Muscle of back (tissue), 11 donors: ENCODE results near the gene ARFGAP3. TPM values are rescaled to one million over a fixed set of nuclear protein-coding genes. Genes with fewer than 3 reads are reported as not detected.
A peak's percentile ranks its signal among the peaks of the same experiment; 100 is the strongest.
"Not testable (repeated sequence)": the region's sequence is repeated elsewhere in the genome, so short reads cannot be mapped to it uniquely, and the experiment has no call there.

Experiments
- DNase-seq, 3 donors: peaks; one replicate each; pipeline versions ENCODE4 v3.0.0 to v3.0.0-alpha.2; 2013
- polyA plus RNA-seq, 10 donors: library from polyadenylated mRNA; unstranded; fragments of 120-200 nt; gene quantifications; one replicate each; pipeline ENCODE4 v1.2.1, GENCODE V29; 2013; ENCODE audit not compliant: insufficient read length in 10 of 10

ARFGAP3 gene
- polyA plus RNA-seq, 10 donors = 31.2 to 45.6 (median 37.5) TPM

DNA sequence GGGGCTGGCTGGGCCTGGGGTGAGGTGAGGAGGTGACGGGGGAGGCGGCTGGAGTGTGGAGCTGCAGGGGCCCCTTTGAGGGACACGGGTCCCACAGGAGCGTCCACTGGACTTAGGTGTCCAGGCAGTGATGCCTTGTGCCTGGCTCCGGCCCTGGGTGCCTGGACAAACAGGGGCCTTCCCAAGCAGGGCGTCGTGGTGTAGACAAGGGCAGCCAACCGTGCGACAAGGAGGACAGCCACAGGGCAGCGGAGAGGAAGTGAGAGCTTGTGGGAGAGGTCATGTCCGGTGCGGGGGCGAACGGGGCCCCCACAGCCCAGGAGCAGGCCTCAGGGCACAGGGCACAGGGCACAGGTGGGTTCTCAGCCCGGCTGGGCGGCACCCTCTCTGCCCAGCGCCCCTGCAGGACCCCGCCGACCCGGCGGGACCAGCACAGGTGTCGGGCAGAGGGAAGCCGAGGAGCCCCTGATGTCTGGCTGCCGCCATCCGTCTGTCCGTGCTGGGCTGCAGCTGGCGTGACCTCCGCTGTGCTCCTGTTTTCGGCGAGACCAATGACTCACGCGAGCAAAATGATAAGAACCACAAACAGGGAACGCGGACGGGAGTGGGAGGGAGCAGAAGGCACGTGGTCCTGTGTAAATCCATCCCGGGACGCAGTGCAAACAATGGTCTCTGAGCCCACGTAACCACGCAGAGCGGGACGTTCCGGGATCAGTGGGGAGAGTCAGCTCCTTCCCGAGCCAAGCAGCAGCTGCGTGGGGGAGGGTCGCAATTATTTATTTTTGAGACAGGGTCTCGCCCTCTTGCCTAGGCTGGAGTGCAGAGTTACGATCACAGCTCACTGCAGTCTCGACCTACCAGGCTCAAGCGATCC is 87.3 kb downstream of the ARFGAP3 start:
- peak in 2 of 3 donors; percentile 37 to 49 for DNase-seq

DNA sequence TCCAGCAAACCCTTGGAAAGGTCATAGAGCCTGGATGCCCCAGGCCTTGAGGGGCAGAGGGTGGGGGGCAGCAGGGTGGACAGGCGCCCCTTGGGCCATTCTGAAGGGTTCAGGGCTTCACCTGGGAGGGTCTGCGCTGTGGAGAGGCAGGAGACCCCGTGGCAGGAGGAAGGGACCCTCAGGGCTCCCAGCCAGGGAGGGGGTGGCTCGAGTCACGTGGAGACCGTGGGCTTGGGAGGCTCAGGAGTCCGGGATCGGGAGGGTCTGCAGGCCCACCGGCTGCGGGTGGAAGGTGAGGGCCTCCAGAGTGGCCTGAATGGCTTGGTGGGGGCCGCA is 87.9 kb downstream of the ARFGAP3 start:
- no peak for DNase-seq

DNA sequence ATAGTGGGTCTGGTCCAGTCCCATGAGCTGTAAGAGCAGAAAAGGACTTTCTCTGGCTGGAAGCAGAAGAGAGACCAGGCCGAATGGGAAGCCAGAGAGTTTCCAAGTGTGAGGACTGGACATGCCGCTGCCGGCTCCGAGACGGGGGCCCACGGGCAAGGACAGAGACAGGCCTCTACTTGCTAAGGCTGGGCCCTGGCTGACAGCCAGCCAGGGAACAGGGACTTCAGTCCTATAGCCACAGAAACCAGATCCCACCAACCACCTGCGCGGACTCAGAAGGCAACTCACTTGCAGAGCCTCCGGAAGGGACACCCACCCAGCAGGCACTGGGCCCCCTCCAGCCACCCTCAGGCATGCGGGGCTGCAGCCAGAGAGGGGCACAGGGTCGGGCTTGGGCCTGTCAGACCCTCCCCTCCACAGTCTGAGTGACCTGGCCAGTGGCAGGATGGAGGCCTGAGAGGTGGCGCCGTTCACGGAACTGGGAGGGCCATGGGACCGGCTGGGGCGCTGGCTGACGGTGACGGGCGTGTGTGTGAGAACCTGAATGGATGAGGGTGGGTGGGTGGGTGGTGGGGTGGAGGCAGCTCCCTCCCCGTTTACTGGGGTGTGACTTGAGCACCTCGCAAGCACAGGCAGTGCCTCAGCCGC is 88.6 kb downstream of the ARFGAP3 start:
- peak in 2 of 3 donors; percentile 20 to 28 for DNase-seq

DNA sequence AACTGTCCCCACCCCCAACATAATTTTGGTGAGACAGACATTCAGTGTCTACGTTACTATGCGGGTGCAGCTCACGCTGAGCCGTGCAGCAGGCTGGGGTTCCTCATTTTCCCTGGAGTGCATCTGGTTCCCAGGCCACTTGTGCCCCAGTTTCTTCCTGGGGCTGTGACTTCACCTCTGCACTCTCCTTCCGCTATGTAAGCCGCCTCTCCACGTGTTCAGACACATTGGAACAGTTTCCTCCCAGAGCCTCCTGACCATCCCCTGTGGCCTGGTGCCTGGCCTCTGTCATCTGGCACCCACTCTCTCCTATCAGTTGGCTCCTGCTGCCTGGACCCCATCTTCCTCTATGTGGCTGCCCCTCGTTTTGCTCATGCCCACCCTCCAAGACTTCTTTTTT is 90.2 kb downstream of the ARFGAP3 start:
- no peak for DNase-seq

DNA sequence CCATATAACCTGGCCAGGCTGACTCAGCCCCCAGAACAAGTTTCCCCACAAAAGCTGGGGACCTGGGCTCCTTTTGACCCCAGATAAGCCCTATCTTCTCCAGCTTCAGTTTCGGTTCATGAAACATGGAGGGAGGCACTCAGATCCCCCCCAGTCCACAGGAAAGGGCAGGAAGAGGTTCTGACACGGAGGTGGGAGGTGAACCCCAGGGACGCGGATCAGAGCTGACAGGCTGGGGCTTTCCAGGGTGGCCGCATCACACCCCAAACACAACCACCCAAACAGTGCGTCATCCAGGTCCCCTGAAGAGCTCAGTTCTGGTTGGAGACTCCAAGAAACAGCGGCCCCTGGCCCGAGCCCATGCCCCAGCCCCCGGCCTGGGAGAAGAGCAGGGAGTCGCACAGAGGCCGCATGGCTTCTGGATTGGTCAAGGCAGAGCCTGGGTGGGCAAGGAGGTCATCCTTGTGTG is 92.1 kb downstream of the ARFGAP3 start:
- DNase-seq = no peak

DNA sequence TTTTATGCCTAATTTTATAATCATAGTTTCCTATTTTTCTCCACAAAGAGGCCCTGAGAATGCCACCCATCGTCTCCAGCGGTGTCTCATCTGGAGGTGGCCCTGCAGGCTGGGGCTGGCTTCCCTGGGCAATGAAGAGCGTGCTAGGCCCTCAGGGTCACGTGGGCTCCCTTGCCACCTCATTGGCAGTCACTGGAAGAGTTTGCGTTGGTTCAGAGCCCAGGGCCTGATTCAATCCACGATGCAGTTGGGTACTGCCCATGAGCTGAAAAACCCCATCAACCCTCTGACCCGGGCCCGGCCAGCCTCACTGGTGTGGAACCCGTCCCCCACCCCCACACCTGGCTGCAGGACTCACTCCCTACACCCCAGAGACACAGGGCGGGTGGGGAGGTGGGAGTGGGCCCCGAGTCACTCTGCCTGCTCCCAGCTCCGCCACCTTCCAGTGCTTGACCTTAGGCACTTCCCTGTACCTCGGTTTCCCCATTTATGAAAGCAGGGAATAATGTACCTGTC is 93.0 kb downstream of the ARFGAP3 start:
- DNase-seq = no peak

DNA sequence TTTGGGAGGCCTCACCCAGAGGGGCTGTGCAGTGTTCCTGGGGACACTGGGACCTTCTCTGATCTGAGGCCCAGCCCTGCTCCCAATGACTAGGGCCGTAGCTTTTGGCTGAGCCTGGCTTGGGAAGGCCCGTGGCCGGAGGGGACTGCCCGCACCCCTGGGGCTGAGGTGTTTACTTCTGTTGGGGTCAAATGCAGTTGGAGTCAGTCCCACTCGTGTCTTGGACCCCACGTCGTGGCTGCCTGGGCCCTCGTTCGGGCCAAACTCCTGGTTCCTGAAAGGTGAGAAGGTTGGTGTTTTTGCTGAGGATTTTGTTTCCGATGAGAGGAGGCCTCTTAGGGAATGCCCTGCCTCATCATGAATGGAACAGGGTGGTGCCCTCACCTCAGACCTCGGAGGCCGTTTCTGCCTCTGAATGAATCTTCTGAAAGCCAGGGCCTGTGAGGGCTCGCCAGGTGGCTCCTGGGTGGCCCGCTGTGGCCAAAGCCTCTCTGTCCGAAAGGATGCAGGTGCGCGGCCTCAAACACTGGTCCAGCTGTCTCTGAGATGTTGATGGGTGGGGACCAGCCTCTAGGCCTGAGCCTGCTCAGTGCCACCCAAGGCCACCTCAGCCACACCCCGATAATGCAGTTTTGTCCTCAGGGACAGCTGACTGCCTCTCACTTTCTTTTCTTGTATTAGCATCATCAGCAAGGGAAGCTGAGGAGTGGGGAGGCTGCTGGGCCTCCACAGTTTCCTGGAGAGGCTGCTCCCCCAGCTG is 96.1 kb downstream of the ARFGAP3 start:
- DNase-seq = no peak

DNA sequence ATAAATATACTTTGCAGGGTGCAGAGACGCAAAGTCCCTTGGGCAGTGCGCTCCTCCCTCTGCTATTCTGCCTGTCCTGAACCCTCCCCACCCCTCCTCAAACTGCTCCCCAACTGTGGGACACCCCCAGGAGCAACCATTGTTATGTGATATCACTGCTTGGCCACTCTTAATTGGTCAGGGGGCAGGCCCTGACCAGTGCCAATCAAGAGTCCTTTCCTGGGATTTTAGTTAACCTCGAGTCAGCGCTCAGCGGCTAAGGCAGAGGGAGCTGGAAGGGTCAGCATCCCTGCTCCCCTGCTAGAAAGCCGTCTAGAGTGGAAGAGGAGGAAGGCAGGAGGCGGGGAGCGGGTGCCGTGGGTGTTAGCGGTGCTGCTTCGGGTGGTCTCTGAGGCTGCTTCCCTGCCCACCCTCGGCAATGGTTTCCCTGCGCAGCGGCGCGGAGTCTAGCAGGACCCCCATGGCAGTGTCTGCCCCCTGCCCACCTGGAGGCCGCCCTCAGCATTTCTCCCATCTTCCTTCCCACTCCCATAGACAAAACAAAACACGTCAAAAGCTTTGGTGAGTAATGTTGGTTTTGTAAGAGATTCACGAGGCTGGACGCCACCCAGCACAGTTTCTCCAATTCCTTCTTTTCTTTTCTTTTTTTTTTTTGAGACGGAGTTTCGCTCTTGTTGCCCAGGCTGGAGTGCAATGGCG is 98.0 kb downstream of the ARFGAP3 start:
- DNase-seq = no peak

DNA sequence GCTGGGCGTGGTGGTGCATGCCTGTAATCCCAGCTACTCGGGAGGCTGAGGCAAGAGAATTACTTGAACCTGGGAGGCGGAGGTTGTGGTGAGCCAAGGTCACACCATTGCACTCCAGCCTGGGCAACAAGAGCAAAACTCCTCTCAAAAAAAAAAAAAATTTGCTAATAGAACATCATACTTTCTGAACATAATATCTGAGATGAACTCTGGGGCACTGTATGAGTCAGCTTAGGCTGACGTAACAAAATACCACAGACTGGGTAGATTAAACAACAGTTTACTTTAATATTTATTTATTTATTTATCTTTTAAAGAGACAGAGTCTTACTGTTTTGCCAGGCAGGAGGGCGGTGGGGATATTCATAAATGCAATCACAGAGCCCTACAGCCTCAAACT is 101.5 kb downstream of the ARFGAP3 start:
- peak in 1 of 3 donors; percentile 58 for DNase-seq

DNA sequence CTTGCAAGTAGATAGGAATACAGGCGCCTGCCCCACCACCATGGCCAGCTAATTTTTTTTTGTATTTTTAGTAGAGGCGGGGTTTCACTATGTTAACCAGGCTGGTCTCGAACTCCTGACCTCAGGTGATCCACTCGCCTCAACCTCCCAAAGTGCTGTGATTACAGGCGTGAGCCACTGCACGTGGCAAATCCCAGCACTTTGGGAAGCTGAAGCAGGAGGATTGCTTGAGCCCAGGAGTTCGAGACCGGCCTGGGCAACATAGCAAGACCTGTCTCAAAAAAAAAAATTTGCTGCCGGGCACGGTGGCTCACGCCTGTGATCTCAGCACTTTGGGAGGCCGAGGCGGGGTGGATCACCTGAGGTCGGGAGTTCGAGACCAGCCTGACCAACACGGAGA is 102.0 kb downstream of the ARFGAP3 start:
- not testable (repeated sequence) for DNase-seq

DNA sequence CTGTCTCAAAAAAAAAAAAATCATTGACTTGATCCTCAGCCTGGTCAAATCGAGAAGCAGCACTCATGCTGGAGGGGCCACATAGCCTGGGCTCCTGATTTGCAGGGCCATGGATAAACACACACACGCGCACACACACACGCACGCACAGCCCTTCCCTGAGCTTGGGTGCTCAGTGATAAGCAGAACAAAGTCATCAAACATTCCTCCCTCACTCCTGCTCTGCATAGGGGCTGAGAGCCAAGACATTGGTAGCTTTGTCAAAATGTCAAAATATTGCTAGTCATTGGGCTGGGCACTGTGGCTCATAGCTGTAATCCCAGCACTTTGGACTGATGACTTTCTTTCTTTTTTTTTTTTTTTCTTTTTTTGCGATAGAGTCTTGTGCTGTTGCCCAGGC is 102.4 kb downstream of the ARFGAP3 start:
- peak in 1 of 3 donors; percentile 35 for DNase-seq

DNA sequence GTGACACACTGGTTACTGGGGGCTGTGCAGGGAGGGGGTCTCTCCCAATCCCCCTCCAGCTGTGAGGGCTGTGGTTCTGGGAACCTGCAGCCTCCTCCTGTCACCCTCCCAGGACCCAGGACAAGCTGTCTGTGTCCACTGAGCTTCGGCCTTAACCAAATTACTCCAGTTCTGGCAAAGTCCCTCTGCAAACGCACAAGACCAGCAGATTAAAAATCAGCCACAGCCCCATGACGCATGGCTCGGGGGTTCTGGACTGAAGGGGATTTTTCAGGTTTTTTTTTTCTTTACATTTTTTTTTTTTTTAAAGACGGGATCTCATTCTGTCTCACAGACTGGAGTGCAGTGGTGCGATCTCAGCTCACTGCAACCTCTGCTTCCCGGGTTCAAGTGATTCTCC is 104.2 kb downstream of the ARFGAP3 start:
- DNase-seq = no peak

DNA sequence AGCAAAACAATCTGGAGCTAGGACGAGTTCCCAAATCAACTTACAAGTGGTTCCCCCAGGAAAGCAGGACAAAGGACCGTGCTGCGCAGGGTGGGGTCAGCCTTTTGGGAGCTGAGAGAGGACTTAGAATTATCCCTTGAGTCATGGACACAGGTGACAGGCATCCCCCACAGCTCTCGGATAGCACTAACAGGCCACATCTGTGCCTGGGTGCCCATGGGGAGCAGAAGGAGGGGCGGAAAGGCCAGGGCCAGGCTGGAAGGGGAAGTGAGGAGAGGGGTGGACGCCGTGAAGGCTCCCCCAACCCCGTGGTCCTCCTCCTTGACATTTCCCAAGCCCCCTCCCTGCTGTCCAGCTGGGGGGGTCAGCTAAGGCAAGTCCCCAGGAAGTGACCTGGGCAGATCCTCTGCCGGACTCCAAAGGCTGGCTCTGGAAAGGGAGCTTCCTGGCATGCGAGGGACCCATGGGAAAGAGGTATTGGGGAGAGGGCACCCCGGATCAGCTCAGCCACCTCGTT is 104.8 kb downstream of the ARFGAP3 start:
- no peak for DNase-seq

DNA sequence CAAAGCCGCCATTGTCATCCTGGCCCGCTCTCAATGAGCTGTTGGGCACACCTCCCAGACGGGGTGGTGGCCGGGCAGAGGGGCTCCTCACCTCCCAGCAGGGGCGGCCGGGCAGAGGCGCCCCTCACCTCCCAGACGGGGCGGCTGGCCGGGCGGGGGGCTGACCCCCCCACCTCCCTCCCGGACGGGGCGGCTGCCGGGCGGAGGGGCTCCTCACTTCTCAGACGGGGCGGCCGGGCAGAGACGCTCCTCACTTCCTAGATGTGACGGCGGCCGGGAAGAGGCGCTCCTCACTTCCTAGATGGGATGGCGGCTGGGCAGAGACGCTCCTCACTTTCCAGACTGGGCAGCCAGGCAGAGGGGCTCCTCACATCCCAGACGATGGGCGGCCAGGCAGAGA is 106.7 kb downstream of the ARFGAP3 start:
- DNase-seq = not testable (repeated sequence)

DNA sequence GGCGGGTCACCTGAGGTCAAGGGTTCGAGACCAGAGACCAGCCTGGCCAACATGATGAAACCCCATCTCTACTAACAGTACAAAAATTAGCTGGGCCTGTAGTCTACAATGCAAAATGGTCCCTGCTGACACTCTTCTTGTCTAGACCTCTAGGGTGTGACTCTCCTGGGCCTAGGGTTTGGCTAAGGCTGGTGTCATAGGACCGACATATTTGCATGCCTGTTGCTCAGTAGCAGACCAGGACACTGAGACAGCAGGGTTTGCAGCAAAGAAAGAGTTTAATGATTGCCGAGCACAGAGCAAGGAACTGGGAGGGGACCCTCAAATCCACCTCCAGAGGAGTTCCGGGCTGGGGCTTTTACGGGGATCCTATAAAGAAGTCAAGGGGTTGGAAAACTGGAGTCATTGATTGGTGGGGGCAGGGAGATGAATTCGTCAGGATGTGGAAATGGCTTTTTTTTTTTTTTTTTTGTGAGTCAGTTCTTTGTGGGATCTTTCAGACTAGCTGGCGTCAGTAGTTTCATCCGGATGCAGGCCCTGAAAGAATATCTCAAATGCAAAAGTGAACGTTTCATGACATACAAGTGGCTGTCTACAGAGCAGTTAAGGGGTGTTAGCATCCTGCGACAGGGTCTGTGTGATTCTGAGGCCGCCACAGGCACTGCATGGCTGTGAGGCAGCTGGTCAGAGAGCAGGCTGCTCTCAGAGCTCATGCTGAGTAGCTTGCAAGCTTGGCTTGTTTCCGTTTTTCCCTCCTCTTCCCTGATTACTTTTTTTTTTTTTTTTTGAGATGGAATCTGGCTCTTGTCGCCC is 109.2 kb downstream of the ARFGAP3 start:
- DNase-seq = peak in 2 of 3 donors; percentile 59 to 73

Other genes with a start within 250 kb of the ARFGAP3 start
- gene POLDIP3, start 242.4 kb downstream of the ARFGAP3 start, polyA plus RNA-seq = 10 to 100 TPM; 51.5 to 65.6 (median 56.9) TPM
- under 1 TPM in 1 of 10 donors, not detected in 9; 0.31 TPM for gene ATP5MGL, start 216.7 kb downstream of the ARFGAP3 start, polyA plus RNA-seq
- gene CYB5R3, start 207.9 kb downstream of the ARFGAP3 start, polyA plus RNA-seq = 100 to 1,000 TPM; 125 to 176 (median 146) TPM
- 10 to 100 TPM; 13.5 to 24.5 (median 20.4) TPM for gene A4GALT, start 136.4 kb downstream of the ARFGAP3 start, polyA plus RNA-seq
- gene PACSIN2, start 157.9 kb upstream of the ARFGAP3 start, polyA plus RNA-seq = 10 to 100 TPM; 23.7 to 35.8 (median 29.1) TPM
- 10 to 100 TPM in 3 of 10 donors, 1 to 10 TPM in 7; 8.6 to 11.2 (median 9.1) TPM for gene TTLL1, start 232.1 kb upstream of the ARFGAP3 start, polyA plus RNA-seq